GM19239 (cell line): ENCODE data around the gene RPS19.
A peak's percentile ranks its signal among the peaks of the same experiment; 100 is the strongest.
"Not testable (repeated sequence)": the region's sequence is repeated elsewhere in the genome, so short reads cannot be mapped to it uniquely, and the experiment has no call there.

Experiments used
- DNase-seq: peaks from one replicate; pipeline ENCODE4 v3.0.0; 2011; ENCODE audit warnings: low spot score; ENCODE audit not compliant: insufficient read length
- FAIRE-seq: peaks from 2 replicates; lab custom pipeline; 2011; peaks lifted over from hg19 to GRCh38; lab: Jason Lieb, UNC

Gene RPS19

GRCh38 chr19:41853768-41854167 is 6.3 kb upstream of the RPS19 start:
- no peak for DNase-seq
- FAIRE-seq: no peak

- no peak for FAIRE-seq
- no peak for DNase-seq
Measured at GRCh38 chr19:41859213-41859617, 840 bp upstream of the RPS19 start.

GRCh38 chr19:41860419-41861115 is 512 bp downstream of the RPS19 start:
- DNase-seq: no peak
- no peak for FAIRE-seq

DNA sequence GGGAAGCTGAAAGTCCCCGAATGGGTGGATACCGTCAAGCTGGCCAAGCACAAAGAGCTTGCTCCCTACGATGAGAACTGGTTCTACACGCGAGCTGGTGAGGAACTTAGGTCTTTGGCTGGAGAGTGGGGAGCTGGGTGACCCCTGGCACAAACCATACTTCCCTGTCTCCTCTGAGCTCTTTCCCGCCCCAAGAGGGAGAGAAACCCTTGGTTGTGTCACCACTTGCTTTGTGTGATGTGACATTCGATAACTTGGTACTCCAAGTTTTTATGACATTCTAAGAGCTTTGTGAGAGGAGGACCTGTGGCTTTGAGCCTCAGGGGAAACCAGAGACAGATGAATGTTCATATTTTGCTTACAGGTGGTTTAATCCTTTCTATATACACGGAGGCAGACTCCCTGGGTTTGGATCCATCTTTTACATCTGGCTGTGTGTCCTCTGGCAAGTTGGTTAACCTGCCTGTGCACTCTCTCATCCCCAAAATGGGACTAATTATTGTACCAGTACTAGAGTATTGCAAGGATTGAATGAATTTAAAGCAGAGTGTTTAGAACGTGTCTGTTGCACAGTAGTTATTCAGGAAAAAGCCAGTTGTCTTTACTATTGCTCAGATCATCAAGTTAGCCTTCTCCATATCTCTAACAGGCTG is 1.2 kb downstream of the RPS19 start:
- DNase-seq: no peak
- no peak for FAIRE-seq

DNA sequence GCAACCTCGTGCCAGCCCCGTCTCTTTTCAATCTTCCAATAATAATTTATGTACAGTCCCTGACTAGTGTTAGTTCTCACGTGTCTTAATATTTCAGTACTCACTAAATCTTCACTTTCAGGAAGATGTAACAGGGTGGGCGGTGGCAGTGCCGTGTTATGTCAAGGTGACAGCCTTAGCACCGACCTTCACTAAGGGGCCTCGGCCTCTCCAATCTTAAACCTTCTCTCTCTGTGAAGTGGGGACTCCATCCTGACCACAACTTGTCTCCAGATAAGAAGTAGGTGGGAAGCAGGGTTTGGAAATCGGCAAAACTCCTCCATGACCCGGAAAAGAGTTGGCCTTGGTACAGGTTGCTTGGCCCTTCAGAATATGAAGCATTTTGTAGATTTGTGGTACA is 1.8 kb downstream of the RPS19 start:
- FAIRE-seq: no peak

DNA sequence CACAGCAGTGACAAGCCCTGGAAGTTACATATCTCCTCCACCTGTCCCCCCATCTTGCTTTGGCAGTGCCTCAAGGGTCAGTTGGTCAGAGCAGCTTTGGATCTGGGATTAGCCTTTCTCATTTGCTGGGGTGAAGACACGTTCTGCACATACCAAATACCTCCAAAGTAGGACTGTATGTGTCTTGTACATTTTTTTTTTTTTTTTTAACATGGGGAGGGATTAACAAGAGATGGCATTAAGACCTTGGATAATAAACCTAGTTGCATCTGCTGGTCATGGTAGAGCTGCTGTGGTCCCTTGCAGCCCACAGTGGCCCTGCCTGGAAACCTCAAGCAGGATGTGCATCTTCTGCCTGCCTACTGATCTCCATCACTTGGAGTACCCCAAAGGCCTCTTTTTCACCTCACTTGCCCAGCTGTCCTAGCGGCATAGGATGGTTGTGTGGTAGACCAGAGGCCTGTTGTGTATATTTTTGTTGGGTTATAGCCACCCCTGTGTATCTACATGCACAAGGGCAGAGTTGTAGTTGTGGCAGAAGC is 2.5 kb downstream of the RPS19 start:
- FAIRE-seq (no peak), DNase-seq (no peak)

More for the DNA sequence above, 1.8 kb downstream of the RPS19 start:
- no peak for DNase-seq

GRCh38 chr19:41863209-41863931 is 3.3 kb downstream of the RPS19 start:
- DNase-seq (no peak), FAIRE-seq (no peak)

DNA sequence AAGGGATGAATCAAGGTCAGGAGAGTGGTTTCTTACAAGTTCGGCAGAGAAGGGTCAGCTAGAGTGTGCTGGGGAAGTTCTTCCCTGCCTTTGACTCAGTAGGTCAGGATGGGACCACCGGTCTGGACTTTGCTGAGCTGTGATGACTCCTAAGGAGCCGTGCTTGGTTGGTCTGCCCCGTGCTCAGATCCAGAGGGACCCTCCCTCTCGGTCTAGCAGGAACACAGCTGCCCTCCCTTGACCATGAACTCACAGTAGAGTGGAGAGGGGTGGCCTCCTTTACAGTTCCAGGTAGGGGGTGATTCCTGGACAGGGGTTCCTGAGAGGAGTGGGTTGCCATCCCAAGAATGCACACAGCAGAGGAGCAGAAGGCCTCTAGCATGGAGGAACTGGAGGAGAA is 4.3 kb downstream of the RPS19 start:
- FAIRE-seq: no peak
- DNase-seq: no peak

GRCh38 chr19:41866284-41866683 is 6.2 kb downstream of the RPS19 start:
- DNase-seq (no peak), FAIRE-seq (no peak)

DNA sequence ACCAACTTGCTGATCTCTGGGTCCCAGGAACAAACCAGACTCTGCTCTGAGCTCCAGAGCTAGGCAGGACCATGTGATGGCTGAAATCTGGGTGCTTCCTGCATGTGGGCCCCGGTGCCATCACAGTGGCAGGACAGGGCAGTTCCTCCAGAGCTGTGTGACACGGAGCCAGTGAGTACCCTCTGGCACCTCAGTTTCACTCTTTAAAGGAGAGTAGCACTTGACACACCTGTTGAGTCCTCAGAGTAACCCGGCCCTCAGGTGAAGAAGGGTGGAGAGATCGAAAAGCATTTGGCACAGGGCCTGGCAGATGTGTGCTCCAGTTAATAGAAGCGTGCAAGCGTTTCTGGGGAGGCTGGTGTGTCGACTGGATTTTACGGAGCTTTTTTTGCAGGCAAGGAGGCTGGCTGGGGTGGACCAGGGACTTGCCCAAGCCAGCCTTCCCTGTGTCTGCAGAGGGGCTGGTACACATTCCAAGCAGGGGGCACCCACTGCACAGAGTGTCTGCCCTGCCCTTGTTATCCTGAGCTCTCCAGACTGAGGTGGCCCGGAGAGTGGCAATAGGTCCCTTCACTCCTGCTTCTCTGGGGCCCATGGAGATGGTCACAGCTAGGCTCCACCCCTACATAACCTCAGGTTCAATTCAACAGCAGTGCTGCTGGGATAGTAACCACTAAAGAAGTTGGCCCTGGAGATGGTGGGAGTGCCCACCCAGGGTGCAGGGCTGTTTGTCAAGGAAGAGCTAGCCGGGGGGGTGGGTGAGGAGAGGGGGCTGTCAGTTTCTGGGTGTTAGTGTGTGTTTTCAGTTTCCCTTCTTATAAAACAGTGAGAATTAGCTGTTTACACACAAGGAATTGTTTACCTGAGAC is 8.3 kb downstream of the RPS19 start:
- FAIRE-seq: no peak
- DNase-seq: no peak

GRCh38 chr19:41868989-41869300 is 8.9 kb downstream of the RPS19 start:
- no peak for DNase-seq
- FAIRE-seq: no peak

DNA sequence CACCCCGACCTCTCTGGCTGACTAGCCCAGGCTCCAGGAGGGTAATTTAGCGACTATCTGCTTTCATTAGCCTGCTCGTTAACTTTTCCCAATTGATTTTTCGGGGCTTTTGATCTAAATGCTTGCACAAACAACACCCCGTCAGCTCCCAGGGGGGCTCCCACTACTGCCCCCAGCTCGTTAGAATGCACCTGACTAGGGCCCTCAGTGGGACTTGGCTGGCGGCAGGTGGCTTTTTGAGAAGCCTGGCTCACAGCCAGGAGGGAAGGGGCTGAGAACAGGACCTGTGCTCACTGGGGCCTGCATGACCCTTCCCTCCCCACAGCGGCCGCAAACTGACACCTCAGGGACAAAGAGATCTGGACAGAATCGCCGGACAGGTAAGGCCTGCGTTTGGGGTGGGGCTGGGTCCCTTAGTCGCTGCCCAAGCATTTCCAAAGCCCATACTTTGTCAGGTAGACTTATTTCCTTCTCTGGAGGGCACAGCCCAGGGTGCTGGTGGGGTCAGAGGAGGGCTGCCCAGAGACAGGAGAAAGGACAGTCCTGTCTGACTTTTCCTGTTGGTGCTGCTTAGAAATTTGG is 9.4 kb downstream of the RPS19 start:
- no peak for FAIRE-seq

DNA sequence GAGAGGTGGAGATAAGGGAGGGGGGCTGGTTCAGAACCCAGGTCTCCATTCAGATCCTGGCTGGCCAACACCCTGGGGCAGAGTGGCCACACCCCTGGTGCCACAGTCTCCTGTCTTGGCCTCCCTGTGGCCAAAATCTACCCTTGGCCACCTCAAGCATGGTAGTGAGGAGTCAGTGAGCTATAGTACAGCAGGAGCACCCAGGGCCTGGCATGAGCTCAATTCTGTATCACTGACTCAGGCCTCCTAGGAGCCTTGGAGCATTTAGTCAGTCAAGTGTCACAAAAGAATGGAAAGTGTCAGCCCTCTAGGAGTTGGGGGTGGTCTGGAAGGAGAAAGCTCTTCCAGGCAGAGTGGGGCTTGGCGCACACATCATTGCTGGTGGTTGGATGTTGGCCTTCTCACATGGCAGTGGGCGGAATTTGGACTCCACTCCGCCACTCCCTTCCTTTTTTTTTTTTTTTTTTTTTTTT is 10.4 kb downstream of the RPS19 start:
- DNase-seq: no peak
- no peak for FAIRE-seq

More for the DNA sequence above, 9.4 kb downstream of the RPS19 start:
- no peak for DNase-seq

- DNase-seq (peak; percentile 63), FAIRE-seq (peak; percentile 96)
Measured at GRCh38 chr19:41871573-41872383, 11.7 kb downstream of the RPS19 start.

DNA sequence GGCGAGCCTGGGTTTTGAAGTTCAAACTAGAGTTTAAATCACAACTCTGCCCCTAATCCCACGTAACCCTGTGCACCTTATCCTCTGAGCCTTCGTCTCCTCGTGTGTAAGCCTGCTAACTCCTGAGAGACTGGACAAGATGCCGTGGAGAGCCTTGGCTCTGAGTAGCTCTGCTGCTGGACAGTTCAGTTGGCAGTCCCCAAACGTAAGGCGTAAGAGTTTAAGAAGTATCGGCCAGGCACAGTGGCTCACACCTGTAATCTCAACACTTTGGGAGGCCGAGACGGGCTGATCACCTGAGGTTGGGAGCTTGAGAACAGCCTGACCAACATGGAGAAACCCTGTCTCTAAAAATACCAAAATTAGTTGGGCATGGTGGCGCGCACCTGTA is 12.3 kb downstream of the RPS19 start:
- DNase-seq (no peak), FAIRE-seq (peak; percentile 75)

DNA sequence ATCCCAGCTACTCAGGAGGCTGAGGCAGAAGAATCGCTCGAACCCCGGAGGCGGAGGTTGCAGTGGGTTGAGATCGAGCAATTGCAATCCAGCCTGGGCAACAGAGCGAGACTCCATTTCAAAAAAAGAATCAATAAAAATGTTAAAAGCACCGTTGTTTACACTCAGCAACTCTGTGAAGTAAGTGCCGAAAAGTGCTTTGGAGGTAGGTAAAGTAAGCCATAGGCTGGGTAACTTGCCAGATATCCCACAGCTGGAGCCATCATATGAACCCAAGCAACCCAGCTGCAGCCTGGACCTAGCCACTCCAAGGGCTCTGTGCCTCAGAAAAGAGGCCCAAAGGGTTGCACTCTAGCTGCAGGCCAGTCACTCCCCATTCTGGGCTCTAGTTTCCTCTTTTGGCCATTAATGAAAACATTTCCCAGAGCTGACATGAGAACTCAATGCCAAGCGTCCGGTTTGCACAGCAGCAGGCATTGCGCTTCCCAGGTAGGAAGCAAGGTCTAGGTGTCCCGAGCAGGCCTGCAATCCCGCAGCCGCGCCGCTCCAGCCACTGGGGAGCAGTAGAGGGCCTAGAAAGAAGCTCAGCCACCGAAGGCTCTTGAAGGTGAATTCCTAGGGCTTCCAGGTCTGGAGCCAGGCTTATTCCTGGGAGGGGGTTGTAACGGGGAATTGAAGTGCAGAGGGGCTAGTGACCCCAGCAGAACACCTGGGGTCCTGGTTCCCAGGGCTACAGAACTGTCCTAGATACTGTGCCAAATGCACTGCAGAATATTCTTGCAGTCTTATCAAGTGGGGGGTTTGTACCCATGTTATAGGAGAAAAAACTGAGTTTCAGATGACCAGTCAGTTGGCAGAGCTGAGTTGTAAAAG is 13.0 kb downstream of the RPS19 start:
- DNase-seq: no peak
- FAIRE-seq: peak; percentile 91

DNA sequence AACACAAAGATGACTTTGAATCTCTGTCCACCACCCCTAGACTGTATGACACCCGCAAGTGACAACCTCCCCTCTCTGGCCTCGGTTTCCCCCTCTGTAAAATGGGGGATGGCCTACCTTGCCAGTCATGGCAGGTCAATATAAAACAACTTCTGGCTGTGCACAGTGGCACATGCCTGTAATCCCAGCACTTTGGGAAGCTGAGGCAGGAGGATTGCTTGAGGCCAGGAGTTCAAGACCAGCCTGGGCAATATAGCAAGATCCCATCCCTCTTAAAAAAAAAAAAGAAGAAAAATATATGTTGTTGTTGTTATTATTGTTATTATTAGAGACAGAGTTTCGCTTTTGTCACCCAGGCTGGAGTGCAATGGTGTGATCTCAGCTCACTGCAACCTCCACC is 15.9 kb downstream of the RPS19 start:
- FAIRE-seq, DNase-seq: not testable (repeated sequence)
